GM23338 (cell line): ENCODE data around the gene NPAS3. TPM values are rescaled to one million over a fixed set of nuclear protein-coding genes. Genes with fewer than 3 reads are reported as not detected.

Source experiments
- ATAC-seq: fragments of 200-7000 bp; cut with Tn5 transposase; 3 replicates; pipeline ENCODE4 v1.9.1; 2020
- DNase-seq: peaks from one replicate; pipeline ENCODE4 v3.0.0-alpha.2; 2015; ENCODE audit warnings: low spot score
- H2AFZ ChIP-seq: fragments of 200-600 bp; sonication (generic); 2 replicates; pipeline ENCODE4 v1.8.0; 2016; ENCODE audit warnings: antibody characterized with exemption, mild to moderate bottlenecking, moderate library complexity
- H3F3A ChIP-seq: fragments of 200-600 bp; sonication (generic); replicated peaks from 2 replicates; pipeline ENCODE4 v1.8.0; 2017; ENCODE audit warnings: antibody characterized with exemption, mixed run types, low read depth
- H3K27ac ChIP-seq: fragments of 200-600 bp; sonication (generic); 2 replicates; pipeline ENCODE4 v1.6.1; 2016; ENCODE audit warnings: low read depth
- H3K27me3 ChIP-seq: fragments of 200-600 bp; sonication (generic); 2 replicates; pipeline ENCODE4 v1.8.0; 2016; ENCODE audit warnings: mild to moderate bottlenecking, mixed run types, moderate library complexity; ENCODE audit not compliant: insufficient read depth
- H3K36me3 ChIP-seq: fragments of 200-600 bp; sonication (generic); 2 replicates; pipeline ENCODE4 v1.8.0; 2016; ENCODE audit warnings: mild to moderate bottlenecking; ENCODE audit not compliant: insufficient read depth
- H3K4me1 ChIP-seq: fragments of 200-600 bp; sonication (generic); 2 replicates; pipeline ENCODE4 v1.8.0; 2016; ENCODE audit warnings: mild to moderate bottlenecking, moderate library complexity; ENCODE audit not compliant: insufficient read depth
- H3K4me2 ChIP-seq: fragments of 200-600 bp; sonication (generic); 2 replicates; pipeline ENCODE4 v1.7.1; 2017; ENCODE audit warnings: mixed run types
- H3K4me3 ChIP-seq: fragments of 200-600 bp; sonication (generic); 2 replicates; pipeline ENCODE4 v1.6.1; 2016; ENCODE audit warnings: mixed run types
- H3K79me2 ChIP-seq: fragments of 200-600 bp; sonication (generic); replicated peaks from 2 replicates; pipeline ENCODE4 v1.8.0; 2017; ENCODE audit warnings: mild to moderate bottlenecking; ENCODE audit not compliant: insufficient read depth
- H3K9me2 ChIP-seq: fragments of 200-600 bp; sonication (generic); 2 replicates; pipeline ENCODE4 v1.8.0; 2017; ENCODE audit not compliant: insufficient read depth
- H4K20me1 ChIP-seq: fragments of 200-600 bp; sonication (generic); replicated peaks from 2 replicates; pipeline ENCODE4 v1.8.0; 2017; ENCODE audit warnings: mild to moderate bottlenecking; ENCODE audit not compliant: insufficient read depth
- H3K27ac Mint-ChIP-seq: 2 replicates; pipeline ENCODE4 v1.8.0; 2020; ENCODE audit warnings: inconsistent platforms, mild to moderate bottlenecking, moderate library complexity, mixed read lengths
- H3K27me3 Mint-ChIP-seq: 3 replicates; pipeline ENCODE4 v1.8.0; 2022; ENCODE audit warnings: low read depth, mild to moderate bottlenecking, moderate library complexity, mixed read lengths, inconsistent platforms; ENCODE audit not compliant: insufficient read depth, poor library complexity
- H3K36me3 Mint-ChIP-seq: 3 replicates; pipeline ENCODE4 v1.8.0; 2021; ENCODE audit warnings: low read depth, mild to moderate bottlenecking, inconsistent platforms, moderate library complexity, mixed read lengths
- H3K4me1 Mint-ChIP-seq: 3 replicates; pipeline ENCODE4 v1.8.0; 2020; ENCODE audit warnings: mild to moderate bottlenecking, inconsistent platforms, mixed read lengths
- H3K4me3 Mint-ChIP-seq: 3 replicates; pipeline ENCODE4 v1.8.0; 2021; ENCODE audit warnings: moderate library complexity, mild to moderate bottlenecking, inconsistent platforms, mixed read lengths
- H3K9me3 Mint-ChIP-seq: 3 replicates; pipeline ENCODE4 v1.8.0; 2020; ENCODE audit warnings: moderate library complexity, mild to moderate bottlenecking, inconsistent platforms, mixed read lengths
- CREB1 ChIP-seq: fragments of 250-450 bp; sonication (Bioruptor Pico); IDR thresholded peaks from 2 replicates; pipeline ENCODE4 v1.5.0; 2020; ENCODE audit warnings: low read depth, mild to moderate bottlenecking, moderate library complexity
- CTCF ChIP-seq, 2 experiments: fragments of 200-600 bp in 1 of 2; sonication (generic) in 1 of 2; conservative IDR thresholded peaks; 2 replicates each; pipeline versions ENCODE4 v1.5.1 to v1.6.1; 2016 to 2017; ENCODE audit warnings: antibody characterized with exemption in 2 of 2, low read depth in 2 of 2, mild to moderate bottlenecking in 2 of 2, moderate library complexity in 1 of 2
- ETS1 ChIP-seq: IDR thresholded peaks from 2 replicates; pipeline ENCODE4 v1.6.1; 2016; ENCODE audit warnings: antibody characterized with exemption
- EZH2 ChIP-seq: fragments of 200-600 bp; sonication (generic); IDR thresholded peaks from one replicate; pipeline ENCODE4 v1.8.0; 2017; ENCODE audit warnings: antibody characterized with exemption, mild to moderate bottlenecking, low read depth; ENCODE audit not compliant: unreplicated experiment
- EZH2phosphoT487 ChIP-seq: fragments of 200-600 bp; sonication (generic); IDR thresholded peaks from one replicate; pipeline ENCODE4 v1.8.1; 2018; ENCODE audit warnings: antibody characterized with exemption; ENCODE audit not compliant: unreplicated experiment
- JUNB ChIP-seq: IDR thresholded peaks from one replicate; pipeline ENCODE4 v1.6.1; 2016; ENCODE audit warnings: antibody characterized with exemption; ENCODE audit not compliant: unreplicated experiment
- NANOG ChIP-seq: IDR thresholded peaks from 2 replicates; pipeline ENCODE4 v1.6.1; 2016; ENCODE audit warnings: antibody characterized with exemption, borderline replicate concordance
- POLR2AphosphoS5 ChIP-seq: IDR thresholded peaks from 2 replicates; pipeline ENCODE4 v1.6.1; 2016; ENCODE audit warnings: antibody characterized with exemption, low read depth
- REST ChIP-seq: IDR thresholded peaks from one replicate; pipeline ENCODE4 v1.6.1; 2018; ENCODE audit warnings: antibody characterized with exemption; ENCODE audit not compliant: unreplicated experiment
- ZNF462 ChIP-seq: fragments of 250-450 bp; sonication (Bioruptor Pico); IDR thresholded peaks from 2 replicates; pipeline ENCODE4 v1.5.0; 2020; ENCODE audit warnings: mild to moderate bottlenecking, moderate library complexity
- polyA plus RNA-seq: library from polyadenylated mRNA; unstranded; fragments of >200 nt; fragmentation: Nextera tagmentation; extraction: Ambion mirVana; gene quantifications from 2 replicates; pipeline ENCODE4 v1.2.1, GENCODE V29; 2016
- total RNA-seq: library from RNA; depleted of rRNA; stranded (reverse); fragments of >200 nt; shearing (Covaris generic); gene quantifications from 2 replicates; pipeline ENCODE4 v1.2.3, GENCODE V29; 2014

The NPAS3 gene
- total and polyA plus RNA-seq, 2 experiments from 2014 or later, result 0.17 to 0.19 TPM

GRCh38 chr14:33191855-33192254, 253.2 kb downstream of the NPAS3 start (continued):
- no peak for TF ChIP-seq REST

- no peaks in the 10 kb centered on the region for H3F3A ChIP-seq
- Mint-ChIP-seq H3K4me3 (no peak overlapping the region), H3K27me3 (no peaks in the 10 kb centered on the region), H3K4me1 (no peaks in the 10 kb centered on the region), H3K27ac (no peak overlapping the region), H3K36me3 (peaks cover 12% of the 10 kb centered on the region; the same call in 2 of the 3 replicates), H3K9me3 (peaks cover 16% of the 10 kb centered on the region)
- H3K27ac ChIP-seq, result no peak overlapping the region
- no peak overlapping the region for H3K4me3 ChIP-seq
- H3K4me1 ChIP-seq, result no peaks in the 10 kb centered on the region
- no peak overlapping the region for H3K4me2 ChIP-seq
- H3K36me3 ChIP-seq, result no peaks in the 10 kb centered on the region
- ATAC-seq (no peak), DNase-seq (no peak)
- no peaks in the 10 kb centered on the region for H3K27me3 ChIP-seq
- H3K9me2 ChIP-seq, result no peaks in the 10 kb centered on the region; the same call in 1 of the 2 replicates
- H3K79me2 ChIP-seq, result no peaks in the 10 kb centered on the region
- no peaks in the 10 kb centered on the region for H4K20me1 ChIP-seq
- H2AFZ ChIP-seq, result no peak overlapping the region
- no peak for TF ChIP-seq ETS1
- no peak for TF ChIP-seq JUNB
- no peak for TF ChIP-seq NANOG
- TF ChIP-seq POLR2AphosphoS5, result no peak
- no peak for TF ChIP-seq EZH2phosphoT487
- TF ChIP-seq EZH2, result no peak
- TF ChIP-seq ZNF462 (CRISPR knock-in tag), result no peak
- TF ChIP-seq CTCF (conservative IDR thresholded peaks at IDR 0.05; ENCODE audit: low read depth in 2 of 2), result no peak
- TF ChIP-seq CREB1 (CRISPR knock-in tag), result no peak
These were observed 255.9 kb downstream of the NPAS3 start for GRCh38 chr14:33194551-33194950.
